NB4 (cell line): ENCODE data around the gene GDPD5.

Experiments
- DNase-seq: peaks from one replicate; pipeline ENCODE4 v3.0.0; 2010; ENCODE audit warnings: low read depth
- H3K4me3 ChIP-seq: one replicate; pipeline ENCODE4 v1.5.1; 2011; ENCODE audit warnings: mild to moderate bottlenecking, low read depth, low read length, moderate library complexity
- MYC ChIP-seq: IDR thresholded peaks from 2 replicates; pipeline ENCODE4 v1.6.1; 2011; ENCODE audit warnings: low read depth, low read length
- POLR2A ChIP-seq: IDR thresholded peaks from 2 replicates; pipeline ENCODE4 v1.6.1; 2011; ENCODE audit warnings: mild to moderate bottlenecking; ENCODE audit not compliant: insufficient read length; ENCODE audit errors: extremely low read depth
- TF ChIP-seq, protein P1 (sequence below): IDR thresholded peaks from 2 replicates; pipeline ENCODE4 v1.6.1; 2011; ENCODE audit warnings: low read depth, low read length
- TF ChIP-seq, protein P2 (sequence below): IDR thresholded peaks from one replicate; pipeline ENCODE4 v1.5.1; 2012; ENCODE audit warnings: low read depth, low read length

GDPD5 gene

DNA sequence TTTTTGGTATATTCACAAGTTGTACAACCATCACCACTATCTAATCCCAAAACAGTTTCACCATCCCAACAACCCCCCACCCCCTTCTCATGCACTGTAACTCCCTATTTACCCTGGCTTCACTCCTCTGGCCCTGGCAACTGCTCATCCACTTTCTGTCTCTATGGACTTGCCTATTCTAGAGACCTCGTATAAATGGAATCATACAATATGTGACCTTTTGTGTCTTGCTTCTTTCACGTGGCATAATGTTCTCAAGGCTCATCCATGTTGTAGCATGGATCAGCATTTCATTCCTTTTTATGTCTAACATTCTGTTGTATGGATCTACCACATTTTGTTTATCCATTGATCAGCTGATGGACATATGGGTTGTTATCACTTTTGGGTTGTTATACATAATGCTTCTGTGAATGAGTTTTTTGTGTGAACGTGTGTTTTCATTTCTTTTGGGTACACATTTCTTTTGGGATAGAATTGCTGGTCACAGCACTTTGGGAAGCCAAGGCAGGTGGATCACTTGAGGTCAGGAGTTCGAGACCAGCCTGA lies 46.1 kb downstream of the GDPD5 start:
- TF ChIP-seq POLR2A (no peak), MYC (no peak)
- TF ChIP-seq, protein P1, sequence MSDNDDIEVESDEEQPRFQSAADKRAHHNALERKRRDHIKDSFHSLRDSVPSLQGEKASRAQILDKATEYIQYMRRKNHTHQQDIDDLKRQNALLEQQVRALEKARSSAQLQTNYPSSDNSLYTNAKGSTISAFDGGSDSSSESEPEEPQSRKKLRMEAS, result no peak
- TF ChIP-seq, protein P2, sequence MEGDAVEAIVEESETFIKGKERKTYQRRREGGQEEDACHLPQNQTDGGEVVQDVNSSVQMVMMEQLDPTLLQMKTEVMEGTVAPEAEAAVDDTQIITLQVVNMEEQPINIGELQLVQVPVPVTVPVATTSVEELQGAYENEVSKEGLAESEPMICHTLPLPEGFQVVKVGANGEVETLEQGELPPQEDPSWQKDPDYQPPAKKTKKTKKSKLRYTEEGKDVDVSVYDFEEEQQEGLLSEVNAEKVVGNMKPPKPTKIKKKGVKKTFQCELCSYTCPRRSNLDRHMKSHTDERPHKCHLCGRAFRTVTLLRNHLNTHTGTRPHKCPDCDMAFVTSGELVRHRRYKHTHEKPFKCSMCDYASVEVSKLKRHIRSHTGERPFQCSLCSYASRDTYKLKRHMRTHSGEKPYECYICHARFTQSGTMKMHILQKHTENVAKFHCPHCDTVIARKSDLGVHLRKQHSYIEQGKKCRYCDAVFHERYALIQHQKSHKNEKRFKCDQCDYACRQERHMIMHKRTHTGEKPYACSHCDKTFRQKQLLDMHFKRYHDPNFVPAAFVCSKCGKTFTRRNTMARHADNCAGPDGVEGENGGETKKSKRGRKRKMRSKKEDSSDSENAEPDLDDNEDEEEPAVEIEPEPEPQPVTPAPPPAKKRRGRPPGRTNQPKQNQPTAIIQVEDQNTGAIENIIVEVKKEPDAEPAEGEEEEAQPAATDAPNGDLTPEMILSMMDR, result no peak
- no peak overlapping the region for H3K4me3 ChIP-seq
- no peak for DNase-seq

DNA sequence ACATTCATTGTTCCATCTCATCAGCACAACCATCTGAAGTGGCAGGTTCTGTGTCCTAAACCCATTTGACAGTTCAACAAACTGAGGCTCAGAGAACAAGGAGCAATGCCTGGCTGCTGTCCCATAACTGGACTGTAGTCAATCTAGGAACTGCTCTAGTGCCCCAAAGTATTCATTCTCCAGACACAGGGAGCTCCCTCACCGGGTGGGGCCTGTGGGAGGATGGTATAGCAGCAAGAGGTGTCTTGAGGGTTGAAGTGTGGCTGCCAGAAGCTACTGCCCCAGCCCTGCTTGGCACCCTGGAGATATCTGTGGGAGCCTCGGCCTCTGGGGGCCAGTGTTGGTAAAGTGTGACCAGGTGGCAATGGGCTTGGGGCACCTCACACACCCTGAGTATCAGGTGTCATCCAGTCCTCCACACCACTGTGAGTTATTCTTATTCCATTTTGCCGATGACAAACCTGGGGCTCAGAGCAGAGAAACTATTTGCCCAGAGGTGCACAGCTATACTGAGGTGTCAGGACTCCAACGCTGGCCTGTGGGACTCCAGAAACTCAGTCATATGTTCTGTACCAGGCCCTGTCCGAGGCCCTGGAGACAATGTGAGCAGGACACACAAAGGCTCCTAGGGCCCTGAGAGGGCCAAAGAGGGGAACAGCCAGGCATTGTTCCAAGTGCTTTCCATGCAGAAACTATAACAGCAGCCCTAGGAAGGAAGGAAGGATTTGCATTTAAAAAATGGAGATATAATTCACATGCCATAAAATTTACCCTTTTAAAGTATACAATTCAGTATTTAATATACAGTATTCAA lies 46.8 kb downstream of the GDPD5 start:
- DNase-seq, result no peak
- H3K4me3 ChIP-seq, result no peak overlapping the region
- TF ChIP-seq MYC, result no peak
- TF ChIP-seq, protein P2, result no peak
- TF ChIP-seq, protein P1, result no peak
- TF ChIP-seq POLR2A, result no peak

DNA sequence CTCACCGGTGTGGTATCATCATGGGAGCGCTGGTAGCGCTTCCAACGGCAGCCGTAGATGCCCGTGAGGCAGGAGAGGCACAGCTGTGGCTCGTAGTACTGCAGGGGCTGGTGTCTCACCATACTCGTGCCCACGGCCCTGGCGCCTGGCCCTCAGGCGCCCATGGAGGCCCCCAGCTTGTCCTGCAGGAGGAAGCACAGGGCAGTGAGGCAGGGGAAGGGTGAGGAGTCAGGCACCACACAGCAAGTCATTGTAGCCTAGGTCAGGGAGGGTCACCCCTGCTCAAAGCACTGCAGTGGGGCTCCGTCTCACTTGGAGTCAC lies 48.2 kb downstream of the GDPD5 start:
- no peak for DNase-seq
- TF ChIP-seq, protein P1, result no peak
- no peak for TF ChIP-seq POLR2A
- no peak overlapping the region for H3K4me3 ChIP-seq

DNA sequence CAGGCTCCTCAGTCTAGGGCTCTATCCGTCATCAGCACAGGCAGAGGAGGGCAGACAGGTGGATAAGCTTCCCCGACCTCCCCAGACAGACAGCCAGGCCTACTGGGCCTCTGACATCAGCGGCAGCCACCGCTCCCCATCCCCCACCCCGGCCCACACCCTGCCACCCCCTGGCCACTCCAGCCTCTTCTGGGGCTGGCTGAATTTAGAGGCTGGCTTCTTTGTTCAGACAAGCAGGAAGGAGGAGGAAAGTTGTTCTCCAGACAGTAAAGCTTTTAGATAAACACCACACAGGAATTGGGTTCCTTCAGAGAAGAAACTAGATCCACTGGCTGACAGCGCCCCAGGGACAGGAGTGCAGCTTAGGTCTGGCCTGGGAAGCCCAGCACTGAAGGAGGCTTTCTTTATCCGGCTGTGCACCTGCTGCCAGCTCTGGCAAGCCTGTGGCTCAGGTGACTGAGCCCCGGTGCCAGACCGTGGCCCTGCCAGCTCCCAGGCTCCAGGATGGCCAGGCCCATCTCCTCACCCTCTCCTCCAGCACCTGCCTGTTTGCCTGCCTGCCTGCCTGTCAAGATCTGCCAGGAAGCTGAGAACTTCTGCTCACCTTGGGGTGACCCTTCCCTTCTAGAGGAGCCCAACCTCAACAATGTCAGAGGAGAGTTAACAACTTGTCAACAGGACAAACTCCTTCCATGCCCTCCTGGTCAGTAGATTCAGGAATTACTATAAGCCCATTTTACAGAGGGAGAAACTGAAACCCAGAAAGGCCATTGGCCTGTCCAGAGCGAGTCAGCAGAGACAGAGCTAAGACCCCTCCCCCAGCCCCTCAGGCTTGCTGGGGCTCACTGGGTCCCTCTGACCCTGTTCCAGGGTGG lies 48.8 kb downstream of the GDPD5 start:
- TF ChIP-seq MYC (no peak), POLR2A (no peak)
- TF ChIP-seq, protein P2, result no peak
- TF ChIP-seq, protein P1, result no peak
- H3K4me3 ChIP-seq, result no peak overlapping the region
- DNase-seq, result no peak

DNA sequence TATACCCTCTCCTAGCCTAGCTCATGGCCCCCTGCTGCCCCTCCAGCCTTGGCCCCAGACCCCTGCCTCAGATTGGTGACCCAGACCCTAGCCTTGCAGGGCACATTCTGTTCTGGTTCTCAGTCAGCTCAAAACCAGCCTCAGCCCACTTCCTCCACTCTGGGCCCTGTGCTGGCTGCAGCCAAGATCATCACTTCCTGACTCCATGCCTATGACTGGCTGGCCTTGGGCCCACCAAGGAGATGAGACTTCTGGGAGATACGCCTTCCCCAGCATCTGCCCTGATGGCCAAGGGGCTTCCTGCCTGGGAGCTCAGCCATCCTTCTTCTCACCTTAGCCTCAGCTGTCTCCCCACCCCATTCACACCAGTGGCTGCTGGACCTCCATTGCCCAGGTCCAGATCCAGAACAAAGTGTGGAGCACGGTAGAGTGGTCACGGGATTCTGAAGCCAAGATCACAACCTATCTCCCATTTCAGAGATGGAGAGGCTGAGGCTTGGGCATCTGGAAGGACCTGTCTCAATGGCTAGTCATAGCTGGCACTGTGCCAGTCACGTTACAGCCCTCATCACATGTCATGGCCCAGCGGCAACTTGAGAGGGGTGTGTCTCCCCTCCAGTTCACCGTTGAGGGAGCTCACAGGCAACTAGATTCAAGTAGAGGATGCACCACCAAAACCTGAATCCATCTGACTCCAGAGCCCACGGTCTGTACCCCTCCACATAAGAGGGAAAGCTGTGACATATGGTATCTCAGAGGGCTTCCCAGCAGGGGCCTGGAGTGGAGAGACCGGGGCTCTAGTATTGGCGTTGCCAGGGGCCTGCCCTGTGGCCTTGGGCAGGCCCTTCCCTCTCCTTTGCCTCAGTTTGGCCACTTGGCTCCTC lies 49.7 kb downstream of the GDPD5 start:
- peak overlapping the region; percentile 46 for H3K4me3 ChIP-seq
- TF ChIP-seq MYC (0 out of 2 replicates have a peak, but pooled peaks have one; percentile 22), POLR2A (peak; percentile 6)
- TF ChIP-seq, protein P2, result no peak
- TF ChIP-seq, protein P1, result peak; percentile 10; the same call in 1 of the 2 replicates
- DNase-seq, result peak; percentile 77
